Measurements from ENCODE around the gene TESK2. TPM values are rescaled to one million over a fixed set of nuclear protein-coding genes. Genes with fewer than 3 reads are reported as not detected.

Gene TESK2
- polyA plus RNA-seq, 1 donor from 2014 or later: 19.2 TPM

- peaks cover 7% of the 10 kb centered on the region for H3K36me3 Mint-ChIP-seq
- H3K27ac Mint-ChIP-seq: no peak overlapping the region
- H3K4me3 Mint-ChIP-seq: no peak overlapping the region
- no peaks in the 10 kb centered on the region for H3K9me3 Mint-ChIP-seq
- peaks cover 22 to 28% (median 26%) of the 10 kb centered on the region in 3 donors for H3K4me1 Mint-ChIP-seq
- no peaks in the 10 kb centered on the region for H3K27me3 Mint-ChIP-seq
Observed at GRCh38 chr1:45465277-45465676, 25.7 kb downstream of the TESK2 start.

DNA sequence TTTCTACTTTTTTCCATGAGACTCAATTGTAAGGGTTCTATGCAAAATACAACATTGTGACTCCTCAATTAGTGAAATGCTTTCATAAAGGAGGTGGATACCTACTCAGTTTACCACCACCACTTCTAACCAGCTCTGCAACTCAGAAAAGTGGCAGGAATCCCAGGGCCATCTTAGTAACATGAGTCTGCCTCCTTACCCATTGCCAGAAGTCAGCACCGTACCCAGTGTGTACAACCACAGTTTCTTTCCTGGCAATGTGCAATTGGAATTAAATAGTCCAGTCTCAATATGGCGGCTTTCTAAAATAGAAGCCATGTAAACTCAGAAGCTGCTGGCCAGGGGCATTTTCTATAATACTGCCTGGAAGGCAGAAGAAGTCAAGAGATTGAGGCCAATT, 32.1 kb downstream of the TESK2 start:
- Mint-ChIP-seq H3K9me3 (no peaks in the 10 kb centered on the region), H3K36me3 (peaks cover 21% of the 10 kb centered on the region), H3K27me3 (no peaks in the 10 kb centered on the region), H3K27ac (no peak overlapping the region), H3K4me3 (peak overlapping the region in 1 of 4 donors; percentile 1), H3K4me1 (peaks cover 16 to 30% (median 16%) of the 10 kb centered on the region in 3 donors)

DNA sequence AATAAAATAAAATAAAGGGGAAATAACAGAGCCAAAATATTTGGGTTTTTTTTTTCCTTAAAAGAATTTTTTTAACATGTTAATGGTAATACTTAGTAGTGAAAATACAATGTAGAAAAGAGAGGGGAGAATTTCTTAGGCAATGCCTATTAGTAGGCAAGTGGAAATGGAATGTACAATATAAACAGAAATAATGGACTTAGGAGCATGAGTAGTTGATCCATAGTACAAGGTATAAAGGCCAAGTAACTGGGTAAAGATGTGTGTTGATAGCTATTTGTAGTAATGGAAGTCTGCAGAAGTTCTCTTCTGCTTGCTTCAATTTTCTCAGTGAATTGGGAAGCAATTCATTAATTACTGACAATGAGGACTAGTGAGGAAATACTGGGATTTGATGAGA, 34.4 kb downstream of the TESK2 start:
- H3K36me3 Mint-ChIP-seq: peaks cover 25% of the 10 kb centered on the region
- no peaks in the 10 kb centered on the region for H3K9me3 Mint-ChIP-seq
- H3K27ac Mint-ChIP-seq: no peak overlapping the region
- peak overlapping the region in 1 of 4 donors; percentile 7 for H3K4me3 Mint-ChIP-seq
- H3K27me3 Mint-ChIP-seq: no peaks in the 10 kb centered on the region
- peaks cover 17 to 36% (median 22%) of the 10 kb centered on the region in 3 donors for H3K4me1 Mint-ChIP-seq

DNA sequence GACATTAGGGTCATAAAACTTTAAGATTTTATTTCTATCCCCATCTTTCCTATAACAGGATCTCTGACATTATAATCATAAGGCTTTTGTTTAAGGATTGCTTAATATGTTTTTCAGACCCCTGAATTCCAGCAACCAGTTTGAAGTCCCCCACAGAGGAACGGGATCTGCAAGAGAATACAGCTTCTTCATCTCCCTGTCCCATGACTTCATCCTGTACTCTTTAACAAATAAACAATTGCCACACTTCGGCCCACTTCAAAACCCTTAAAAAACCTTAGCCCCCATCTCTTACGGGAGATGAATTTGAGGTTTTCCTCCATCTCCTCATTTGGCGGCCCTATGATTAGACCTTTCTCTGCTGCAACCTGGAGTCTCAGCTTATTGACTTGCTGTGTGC, 35.8 kb downstream of the TESK2 start:
- no peak overlapping the region for H3K4me3 Mint-ChIP-seq

DNA sequence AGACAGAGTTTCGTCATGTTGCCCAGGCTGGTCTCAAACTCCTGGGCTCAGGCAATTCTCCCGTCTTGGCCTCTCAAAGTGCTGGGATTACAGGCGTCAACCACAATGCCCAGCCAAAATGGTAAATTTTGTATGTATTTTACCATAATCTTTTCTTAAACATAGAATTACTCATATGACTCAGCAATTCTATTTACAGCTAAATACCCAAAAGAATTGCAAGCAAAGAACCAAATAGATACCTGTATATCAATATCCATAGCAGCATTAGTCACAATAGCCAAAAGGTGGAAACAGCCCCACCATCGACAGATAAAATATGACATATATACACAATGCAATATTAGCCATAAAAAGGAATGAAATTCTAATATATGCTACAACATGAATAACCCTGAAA, 36.5 kb downstream of the TESK2 start:
- Mint-ChIP-seq H3K27ac (no peak overlapping the region), H3K4me1 (peaks cover 13 to 30% (median 19%) of the 10 kb centered on the region in 3 donors), H3K27me3 (no peaks in the 10 kb centered on the region), H3K9me3 (no peaks in the 10 kb centered on the region), H3K36me3 (peaks cover 25% of the 10 kb centered on the region), H3K4me3 (no peak overlapping the region)

More for the DNA sequence above, 35.8 kb downstream of the TESK2 start:
- H3K9me3 Mint-ChIP-seq: no peaks in the 10 kb centered on the region
- peaks cover 14 to 32% (median 19%) of the 10 kb centered on the region in 3 donors for H3K4me1 Mint-ChIP-seq
- H3K36me3 Mint-ChIP-seq: peaks cover 25% of the 10 kb centered on the region
- no peaks in the 10 kb centered on the region for H3K27me3 Mint-ChIP-seq
- H3K27ac Mint-ChIP-seq: peak overlapping the region in 1 of 3 donors; percentile 47

- Mint-ChIP-seq H3K9me3 (no peaks in the 10 kb centered on the region), H3K36me3 (peaks cover 20% of the 10 kb centered on the region), H3K4me1 (peaks cover 8 to 16% (median 11%) of the 10 kb centered on the region in 3 donors), H3K27ac (peak overlapping the region in 1 of 3 donors; percentile 13), H3K4me3 (no peak overlapping the region), H3K27me3 (no peaks in the 10 kb centered on the region)
Observed at GRCh38 chr1:45452503-45452902, 38.5 kb downstream of the TESK2 start.

GRCh38 chr1:45448357-45448756, 42.6 kb downstream of the TESK2 start:
- peaks cover 5 to 11% (median 9%) of the 10 kb centered on the region in 3 donors for H3K4me1 Mint-ChIP-seq
- H3K27ac Mint-ChIP-seq: no peak overlapping the region
- H3K9me3 Mint-ChIP-seq: no peaks in the 10 kb centered on the region
- H3K4me3 Mint-ChIP-seq: no peak overlapping the region
- peaks cover 11% of the 10 kb centered on the region for H3K36me3 Mint-ChIP-seq
- no peaks in the 10 kb centered on the region for H3K27me3 Mint-ChIP-seq

GRCh38 chr1:45446950-45447672, 43.9 kb downstream of the TESK2 start:
- H3K4me1 Mint-ChIP-seq: peaks cover 2 to 11% (median 5%) of the 10 kb centered on the region in 3 donors
- H3K36me3 Mint-ChIP-seq: peaks cover 6% of the 10 kb centered on the region
- H3K27me3 Mint-ChIP-seq: no peaks in the 10 kb centered on the region
- no peak overlapping the region for H3K4me3 Mint-ChIP-seq
- no peaks in the 10 kb centered on the region for H3K9me3 Mint-ChIP-seq
- no peak overlapping the region for H3K27ac Mint-ChIP-seq

- Mint-ChIP-seq H3K36me3 (peaks cover 5% of the 10 kb centered on the region), H3K9me3 (no peaks in the 10 kb centered on the region), H3K27ac (peak overlapping the region in 1 of 3 donors; percentile 40), H3K27me3 (no peaks in the 10 kb centered on the region), H3K4me1 (peaks cover 1 to 11% (median 4%) of the 10 kb centered on the region in 3 donors), H3K4me3 (no peak overlapping the region)
Observed at GRCh38 chr1:45446530-45446929, 44.4 kb downstream of the TESK2 start.

- Mint-ChIP-seq H3K27ac (no peak overlapping the region), H3K36me3 (peaks cover 5% of the 10 kb centered on the region), H3K9me3 (no peaks in the 10 kb centered on the region), H3K27me3 (no peaks in the 10 kb centered on the region), H3K4me1 (peaks cover 1 to 11% (median 4%) of the 10 kb centered on the region in 3 donors), H3K4me3 (no peak overlapping the region)
Observed at GRCh38 chr1:45444609-45445131, 46.3 kb downstream of the TESK2 start.

DNA sequence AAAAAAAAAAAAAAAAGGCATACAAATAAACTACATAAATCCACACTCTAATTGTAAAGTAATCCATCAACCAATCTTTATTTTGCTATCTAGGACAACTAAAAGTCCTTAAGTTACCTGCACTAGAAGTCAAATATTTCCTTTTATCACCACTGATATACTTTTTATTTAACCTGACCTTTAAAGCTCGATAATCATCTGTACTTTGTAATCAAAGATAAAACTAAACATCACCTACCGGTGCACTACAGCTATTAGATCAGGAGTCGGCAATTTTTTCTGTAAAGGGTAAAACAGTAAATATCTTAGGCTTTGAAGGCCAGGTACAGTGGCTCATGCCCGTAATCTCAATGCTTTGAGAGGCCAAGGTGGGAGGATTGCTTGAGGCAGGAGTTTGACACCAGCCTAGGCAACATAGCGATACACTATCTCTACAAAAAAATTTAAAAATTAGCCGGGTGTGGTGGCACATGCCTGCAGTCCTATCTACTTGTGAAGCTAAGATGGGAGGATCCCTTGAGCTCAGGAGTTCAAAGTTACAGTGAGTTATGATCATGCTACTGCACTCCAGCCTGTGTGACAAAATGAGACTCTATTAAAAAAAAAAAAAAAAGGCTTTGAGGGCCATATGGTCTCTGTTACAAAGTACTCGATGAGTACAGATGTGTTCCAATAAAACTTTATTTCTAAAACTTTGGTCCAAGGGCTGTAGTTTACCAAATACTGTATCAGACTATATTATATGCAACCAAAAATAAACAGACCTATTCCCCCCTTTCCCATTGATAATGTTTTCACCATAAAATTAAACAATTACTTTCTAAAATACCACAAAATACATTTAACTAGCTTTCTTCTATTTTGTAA, 47.1 kb downstream of the TESK2 start:
- Mint-ChIP-seq H3K4me1 (peaks cover 1 to 11% (median 4%) of the 10 kb centered on the region in 3 donors), H3K27me3 (no peaks in the 10 kb centered on the region), H3K9me3 (no peaks in the 10 kb centered on the region), H3K27ac (no peak overlapping the region), H3K36me3 (peaks cover 7% of the 10 kb centered on the region), H3K4me3 (peak overlapping the region in 1 of 4 donors; percentile 15)

- peaks cover 5% of the 10 kb centered on the region for H3K36me3 Mint-ChIP-seq
- peaks cover 0 to 9% (median 4%) of the 10 kb centered on the region in 3 donors for H3K4me1 Mint-ChIP-seq
- H3K27me3 Mint-ChIP-seq: no peaks in the 10 kb centered on the region
- no peak overlapping the region for H3K4me3 Mint-ChIP-seq
- H3K9me3 Mint-ChIP-seq: no peaks in the 10 kb centered on the region
- no peak overlapping the region for H3K27ac Mint-ChIP-seq
Observed at GRCh38 chr1:45442272-45442671, 48.7 kb downstream of the TESK2 start.

- no peaks in the 10 kb centered on the region for H3K27me3 Mint-ChIP-seq
- no peaks in the 10 kb centered on the region for H3K9me3 Mint-ChIP-seq
- H3K27ac Mint-ChIP-seq: no peak overlapping the region
- H3K4me1 Mint-ChIP-seq: peaks cover 0 to 9% (median 3%) of the 10 kb centered on the region in 3 donors
- peaks cover 4% of the 10 kb centered on the region for H3K36me3 Mint-ChIP-seq
- H3K4me3 Mint-ChIP-seq: no peak overlapping the region
Observed at GRCh38 chr1:45437323-45437722, 53.6 kb downstream of the TESK2 start.

GRCh38 chr1:45430490-45430889, 60.5 kb downstream of the TESK2 start:
- Mint-ChIP-seq H3K4me3 (peak overlapping the region in 1 of 4 donors; percentile 73), H3K27ac (peak overlapping the region in 2 of 3 donors; percentile 35 to 81), H3K27me3 (no peaks in the 10 kb centered on the region), H3K36me3 (peaks cover 3% of the 10 kb centered on the region), H3K4me1 (peaks cover 16 to 29% (median 24%) of the 10 kb centered on the region in 3 donors), H3K9me3 (no peaks in the 10 kb centered on the region)

DNA sequence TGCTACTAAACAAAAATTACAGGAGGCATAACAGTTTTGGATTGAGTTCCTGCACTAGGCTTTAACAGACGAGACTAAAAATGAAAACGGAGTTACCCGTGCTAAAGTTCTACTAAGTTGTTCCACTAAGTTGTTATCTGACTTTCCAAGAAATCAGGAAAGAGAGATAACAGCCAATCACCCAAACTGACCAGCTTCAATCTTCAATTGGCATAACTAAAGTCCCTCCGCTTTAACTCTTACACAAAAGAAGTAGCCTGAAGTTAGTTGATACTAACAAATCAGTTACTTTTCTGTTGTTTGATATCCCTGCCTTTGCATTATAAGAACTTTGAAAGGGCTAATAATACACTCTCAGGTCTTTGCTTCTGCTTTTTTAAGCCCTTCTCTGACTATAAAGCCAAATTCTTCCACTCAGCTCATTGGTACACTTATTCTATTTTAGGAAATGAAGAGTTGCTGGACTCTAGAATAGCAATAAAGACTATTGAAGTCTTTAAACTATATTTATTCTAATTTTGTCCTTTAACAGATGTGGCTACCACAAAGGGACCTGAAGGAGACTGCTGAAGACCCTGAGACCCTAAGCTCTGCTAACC, 61.3 kb downstream of the TESK2 start:
- Mint-ChIP-seq H3K36me3 (peaks cover 3% of the 10 kb centered on the region), H3K4me3 (peak overlapping the region in 2 of 4 donors; percentile 46 to 60), H3K9me3 (no peaks in the 10 kb centered on the region), H3K4me1 (peaks cover 20 to 33% (median 26%) of the 10 kb centered on the region in 3 donors), H3K27ac (no peak overlapping the region), H3K27me3 (no peaks in the 10 kb centered on the region)

All from IgD-negative memory B cell (primary cell).